ENCODE data around the gene HYAL3.

Gene HYAL3

DNA sequence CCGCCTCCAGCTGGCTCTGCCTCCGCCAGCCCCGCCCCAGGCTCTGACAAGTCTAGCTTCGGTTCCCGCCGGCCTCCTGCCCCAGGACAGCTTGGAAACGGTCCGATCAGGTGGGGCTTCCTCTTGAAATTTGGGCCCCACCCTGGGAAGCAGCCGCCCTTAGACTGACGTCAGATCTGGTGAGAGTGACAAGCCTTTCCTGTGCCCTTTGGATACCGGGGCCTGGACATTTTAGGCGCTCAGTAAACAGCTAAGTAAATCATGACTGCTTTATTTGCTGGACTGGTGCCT, 378 bp upstream of the HYAL3 start:
- H3K4me3 ChIP-seq (ENCODE audit: low read depth, low read length) = peak overlapping the region; percentile 64
- TF ChIP-seq, protein P1, sequence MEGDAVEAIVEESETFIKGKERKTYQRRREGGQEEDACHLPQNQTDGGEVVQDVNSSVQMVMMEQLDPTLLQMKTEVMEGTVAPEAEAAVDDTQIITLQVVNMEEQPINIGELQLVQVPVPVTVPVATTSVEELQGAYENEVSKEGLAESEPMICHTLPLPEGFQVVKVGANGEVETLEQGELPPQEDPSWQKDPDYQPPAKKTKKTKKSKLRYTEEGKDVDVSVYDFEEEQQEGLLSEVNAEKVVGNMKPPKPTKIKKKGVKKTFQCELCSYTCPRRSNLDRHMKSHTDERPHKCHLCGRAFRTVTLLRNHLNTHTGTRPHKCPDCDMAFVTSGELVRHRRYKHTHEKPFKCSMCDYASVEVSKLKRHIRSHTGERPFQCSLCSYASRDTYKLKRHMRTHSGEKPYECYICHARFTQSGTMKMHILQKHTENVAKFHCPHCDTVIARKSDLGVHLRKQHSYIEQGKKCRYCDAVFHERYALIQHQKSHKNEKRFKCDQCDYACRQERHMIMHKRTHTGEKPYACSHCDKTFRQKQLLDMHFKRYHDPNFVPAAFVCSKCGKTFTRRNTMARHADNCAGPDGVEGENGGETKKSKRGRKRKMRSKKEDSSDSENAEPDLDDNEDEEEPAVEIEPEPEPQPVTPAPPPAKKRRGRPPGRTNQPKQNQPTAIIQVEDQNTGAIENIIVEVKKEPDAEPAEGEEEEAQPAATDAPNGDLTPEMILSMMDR (IDR thresholded peaks at IDR 0.05; ENCODE audit: low read depth, low read length) = no peak

DNA sequence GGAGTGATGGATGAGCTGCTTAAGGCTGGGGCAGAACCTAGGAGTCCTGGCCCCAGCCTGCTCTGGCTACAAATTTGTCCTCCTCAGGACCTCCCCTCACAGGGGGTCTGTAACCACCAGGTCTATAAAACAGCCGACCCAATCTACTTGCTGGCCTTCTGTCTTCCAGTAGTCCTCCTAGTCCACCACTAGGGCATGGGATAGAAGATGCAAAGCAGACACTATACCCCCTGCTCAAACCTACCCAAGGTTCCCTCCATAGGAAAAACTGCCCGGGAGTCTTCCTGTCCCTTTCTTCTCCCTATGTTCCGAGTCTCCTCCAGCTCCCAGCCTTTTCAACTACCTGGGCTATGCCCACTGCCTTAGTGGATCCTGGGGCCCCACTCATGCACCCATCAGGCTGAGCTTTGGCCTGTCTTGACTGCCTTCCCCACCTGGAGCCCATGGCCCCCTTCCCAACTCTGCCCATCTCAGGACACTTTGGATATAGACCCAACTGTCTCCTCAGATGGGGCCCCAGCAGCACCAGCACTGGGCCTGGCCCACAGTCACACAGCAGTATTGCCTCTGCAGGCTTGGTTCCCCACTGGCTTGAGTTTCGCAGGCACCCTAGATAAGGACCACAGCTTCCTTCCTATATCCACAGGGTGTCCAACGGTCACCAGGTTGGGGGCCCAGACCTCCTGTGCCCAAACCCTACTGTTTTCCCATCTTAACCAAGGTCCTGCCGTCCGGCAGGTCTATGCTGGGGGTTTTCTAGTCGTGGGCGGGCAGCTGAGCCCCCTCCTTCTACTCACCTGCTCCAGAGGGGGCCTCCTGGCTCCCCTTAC, 1.1 kb downstream of the HYAL3 start:
- TF ChIP-seq, protein P1 (IDR thresholded peaks at IDR 0.05; ENCODE audit: low read depth, low read length) = no peak
- peak overlapping the region; percentile 64 for H3K4me3 ChIP-seq (ENCODE audit: low read depth, low read length)

GRCh38 chr3:50297384-50297775, 1.8 kb downstream of the HYAL3 start:
- H3K4me3 ChIP-seq (ENCODE audit: low read depth, low read length) = no peak overlapping the region
- TF ChIP-seq, protein P1 (IDR thresholded peaks at IDR 0.05; ENCODE audit: low read depth, low read length) = no peak

GRCh38 chr3:50296721-50297383, 2.4 kb downstream of the HYAL3 start:
- no peak overlapping the region for H3K4me3 ChIP-seq (ENCODE audit: low read depth, low read length)
- TF ChIP-seq, protein P1 (IDR thresholded peaks at IDR 0.05; ENCODE audit: low read depth, low read length) = no peak

DNA sequence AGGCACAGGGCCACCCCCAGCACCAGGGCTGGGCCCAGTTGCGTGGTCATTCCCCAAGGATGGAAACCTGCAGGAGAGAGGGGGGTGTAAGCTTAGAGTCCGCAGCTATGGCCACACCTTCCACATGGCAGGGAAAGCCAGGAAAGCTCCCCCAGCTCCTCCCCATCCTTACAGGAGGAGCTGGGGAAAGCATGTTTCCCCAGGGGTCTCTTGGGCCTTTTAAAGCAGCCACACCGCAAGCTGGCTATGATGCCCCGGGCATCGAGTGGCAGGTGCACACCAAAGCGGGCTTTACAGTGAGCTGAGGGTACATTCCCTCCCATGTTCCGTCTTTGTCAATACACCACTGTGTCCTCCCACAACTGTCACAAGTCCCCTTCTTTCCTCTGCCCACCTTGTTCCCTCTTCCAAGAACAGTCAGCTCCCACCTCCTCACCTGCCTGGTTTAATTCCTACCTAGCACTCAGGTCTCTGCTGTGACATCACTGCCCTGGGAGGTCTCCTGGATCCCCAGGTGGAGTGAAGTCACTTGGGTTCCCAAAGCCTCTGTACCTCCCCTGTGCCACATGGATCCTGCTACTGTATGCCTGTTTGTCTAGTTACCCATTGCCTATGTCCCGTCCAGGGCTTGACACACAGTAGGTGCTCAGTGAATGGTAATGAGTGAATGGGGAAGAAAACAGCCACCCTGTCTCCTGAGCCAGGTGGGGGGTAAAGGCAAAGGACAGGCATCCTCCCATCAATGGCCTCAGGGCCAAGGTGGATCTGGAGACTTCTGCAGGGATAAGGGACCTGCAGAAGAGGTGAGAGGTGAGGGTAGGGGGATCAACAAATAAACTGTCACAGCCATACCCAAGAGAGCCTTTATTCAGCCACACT, 3.4 kb downstream of the HYAL3 start:
- TF ChIP-seq, protein P1 (IDR thresholded peaks at IDR 0.05; ENCODE audit: low read depth, low read length) = no peak

DNA sequence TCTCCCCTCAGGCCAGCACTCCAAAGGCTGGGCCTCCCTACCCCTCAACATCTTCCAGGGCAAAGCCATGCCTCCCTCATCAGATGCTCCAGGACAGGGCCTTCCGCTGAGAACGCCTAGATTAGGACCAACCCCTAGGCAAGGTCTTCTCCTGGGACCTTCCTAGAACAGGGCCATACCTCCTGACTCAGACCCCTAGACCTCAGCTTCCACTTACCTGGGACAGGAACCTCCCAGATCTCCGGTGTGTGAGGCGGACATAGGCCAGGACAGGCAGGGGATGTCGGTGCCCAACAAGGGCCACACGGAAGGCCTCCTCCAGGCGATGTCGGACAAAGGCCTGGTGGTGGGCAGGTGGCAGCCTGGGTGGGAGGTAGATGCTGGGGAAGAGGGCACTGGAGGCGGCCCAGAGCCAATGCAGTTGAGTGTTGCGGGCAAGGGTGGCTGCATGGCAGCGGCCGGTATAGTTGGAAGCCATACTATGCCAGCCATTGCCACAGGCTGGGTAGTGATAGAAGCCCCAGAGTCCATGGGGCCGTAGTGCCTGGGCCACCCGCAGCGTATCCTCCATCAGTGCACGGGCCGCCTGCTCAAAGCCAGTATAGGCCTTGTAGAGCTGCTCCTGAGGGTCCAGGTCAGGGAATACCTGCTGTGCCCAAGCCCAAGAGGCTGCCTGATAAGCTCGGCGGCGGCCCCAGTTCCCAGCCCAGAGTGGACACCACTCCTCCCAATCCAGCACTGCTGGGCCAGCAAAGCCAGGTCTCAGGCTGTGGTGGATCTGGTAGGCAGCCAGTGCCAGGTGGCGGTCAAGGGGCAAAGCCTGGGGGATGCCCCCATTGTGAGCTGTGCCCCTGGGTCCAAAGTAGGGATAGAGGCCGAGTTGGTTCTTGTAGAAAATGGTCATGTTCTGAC, 4.5 kb downstream of the HYAL3 start:
- TF ChIP-seq, protein P1 (IDR thresholded peaks at IDR 0.05; ENCODE audit: low read depth, low read length) = no peak
- H3K4me3 ChIP-seq (ENCODE audit: low read depth, low read length) = no peak overlapping the region

More for the DNA sequence above, 3.4 kb downstream of the HYAL3 start:
- no peak overlapping the region for H3K4me3 ChIP-seq (ENCODE audit: low read depth, low read length)
